K562 (cell line): Measurements from ENCODE around the gene BFSP1. TPM values are rescaled to one million over a fixed set of nuclear protein-coding genes. Genes with fewer than 3 reads are reported as not detected.

Source experiments
- ATAC-seq: fragments of 200-7000 bp; cut with Tn5 transposase; 3 replicates; pipeline ENCODE4 v1.9.1; 2020; ENCODE audit warnings: moderate library complexity
- BruUV-seq: library from RNA; stranded (reverse); fragments of 400-500 nt; replicated peaks from 2 replicates; lab custom pipeline; 2021; lab: Mats Ljungman, UMichigan
- CTCF ChIA-PET: fragments of 300-600 bp; formaldehyde crosslinking; extraction: SDS; loops from one replicate; lab custom pipeline; 2021; ENCODE audit warnings: low intra/inter-chr PET ratio; lab: Yijun Ruan, JAX
- POLR2A ChIA-PET: fragments of 300-600, 350-650 bp; sonication (Branson Sonifier 250); formaldehyde crosslinking; extraction: SDS; loops from one replicate; lab custom pipeline; 2021; ENCODE audit warnings: antibody characterized with exemption, inconsistent platforms; lab: Yijun Ruan, JAX
- DNase-seq, 4 experiments: peaks; one replicate each; pipeline versions ENCODE4 v3.0.0 to v3.0.0-alpha.2; 2011 to 2018; ENCODE audit warnings: low spot score in 3 of 4, mixed read lengths in 3 of 4; ENCODE audit errors: extremely low read depth in 1 of 4
- FAIRE-seq: peaks from 2 replicates; lab custom pipeline; 2011; peaks lifted over from hg19 to GRCh38; lab: Jason Lieb, UNC
- H2AFZ ChIP-seq: 2 replicates; pipeline ENCODE4 v1.6.0; 2011; ENCODE audit warnings: low read depth, low read length, control low read depth, inconsistent platforms
- H3K27ac ChIP-seq: fragments of 200-600 bp; 3 replicates; pipeline ENCODE4 v1.8.0; 2011; ENCODE audit warnings: low read depth, mild to moderate bottlenecking, control low read depth, inconsistent platforms, low read length, moderate library complexity, mixed read lengths; ENCODE audit errors: extremely low read depth
- H3K27me3 ChIP-seq, 2 experiments: fragments of 300-600 bp in 1 of 2; 2 replicates in 1 of 2; 3 replicates in 1 of 2; pipeline versions ENCODE4 v1.6.0 to v1.8.0; 2011; ENCODE audit warnings: inconsistent platforms in 2 of 2, low read length in 2 of 2, mild to moderate bottlenecking in 1 of 2, mixed read lengths in 1 of 2, moderate library complexity in 1 of 2; ENCODE audit not compliant: control insufficient read depth in 2 of 2, insufficient read depth in 2 of 2
- H3K36me3 ChIP-seq: fragments of 300-600 bp; 3 replicates; pipeline ENCODE4 v1.8.0; 2011; ENCODE audit warnings: mild to moderate bottlenecking, low read length, inconsistent platforms; ENCODE audit not compliant: control insufficient read depth, insufficient read depth
- H3K4me1 ChIP-seq, 2 experiments: fragments of 200-600 bp in 1 of 2; replicated peaks in 1 of 2; 2 replicates in 1 of 2; 3 replicates in 1 of 2; pipeline versions ENCODE4 v1.5.1 to v1.8.0; 2011; ENCODE audit warnings: inconsistent platforms in 2 of 2, low read length in 2 of 2, mild to moderate bottlenecking in 1 of 2, mixed read lengths in 1 of 2, moderate library complexity in 1 of 2; ENCODE audit not compliant: control insufficient read depth in 2 of 2, insufficient read depth in 2 of 2
- H3K4me2 ChIP-seq: 2 replicates; pipeline ENCODE4 v1.6.1; 2011; ENCODE audit warnings: low read length, control low read depth, inconsistent platforms, mixed read lengths; ENCODE audit not compliant: insufficient read depth
- H3K4me3 ChIP-seq: fragments of 200-600 bp; sonication (generic), shearing (Covaris generic); 2 replicates; pipeline ENCODE4 v1.5.1; 2016; ENCODE audit warnings: control low read depth, inconsistent platforms
- H3K79me2 ChIP-seq: fragments of 200-600 bp; 3 replicates; pipeline ENCODE4 v1.8.0; 2011; ENCODE audit warnings: low read length, inconsistent platforms; ENCODE audit not compliant: control insufficient read depth, insufficient read depth
- H3K9ac ChIP-seq, 2 experiments: 2 replicates each; pipeline versions ENCODE4 v1.6.0 to v1.6.1; 2011; ENCODE audit warnings: low read depth in 2 of 2, low read length in 2 of 2, control low read depth in 1 of 2, inconsistent platforms in 1 of 2, mild to moderate bottlenecking in 1 of 2, mixed read lengths in 1 of 2; ENCODE audit not compliant: insufficient read depth in 1 of 2
- H3K9me1 ChIP-seq: one replicate; pipeline ENCODE4 v1.6.0; 2011; ENCODE audit warnings: inconsistent platforms, mild to moderate bottlenecking, low read length, moderate library complexity; ENCODE audit not compliant: control insufficient read depth, insufficient read depth
- H3K9me3 ChIP-seq: replicated peaks from 2 replicates; pipeline ENCODE4 v1.5.1; 2011; ENCODE audit warnings: low read depth, low read length, inconsistent platforms; ENCODE audit not compliant: control insufficient read depth, insufficient read depth
- H4K20me1 ChIP-seq: replicated peaks from 2 replicates; pipeline ENCODE4 v1.6.1; 2011; ENCODE audit warnings: low read length, inconsistent platforms, mixed read lengths; ENCODE audit not compliant: control insufficient read depth, insufficient read depth
- DEAF1 ChIP-seq: fragments of 450-650 bp; formaldehyde crosslinking; IDR thresholded peaks from 2 replicates; pipeline ENCODE4 v1.4.0; 2020; ENCODE audit warnings: mild to moderate bottlenecking, moderate library complexity
- EP300 ChIP-seq: IDR thresholded peaks from 2 replicates; pipeline ENCODE4 v1.6.1; 2012; ENCODE audit warnings: low read length, improper control_type of control experiment
- HDAC3 ChIP-seq: fragments of 450-650 bp; IDR thresholded peaks from 2 replicates; pipeline ENCODE4 v1.6.1; 2018; ENCODE audit warnings: borderline replicate concordance, mild to moderate bottlenecking, moderate library complexity; ENCODE audit not compliant: partially characterized antibody
- HINFP ChIP-seq: fragments of 450-650 bp; conservative IDR thresholded peaks from 2 replicates; pipeline ENCODE4 v1.6.1; 2016; ENCODE audit warnings: missing genetic modification characterization, low read depth, mild to moderate bottlenecking, control low read depth, missing compliant biosample characterization
- KDM4B ChIP-seq, 2 experiments: fragments of 450-650 bp in 1 of 2; sonication (generic) in 1 of 2; IDR thresholded peaks; 2 replicates each; pipeline ENCODE4 v1.6.1; 2016 to 2017; ENCODE audit warnings: borderline replicate concordance in 2 of 2, antibody characterized with exemption in 1 of 2, low read depth in 1 of 2, mild to moderate bottlenecking in 1 of 2
- MAFG ChIP-seq: fragments of 450-650 bp; conservative IDR thresholded peaks from 2 replicates; pipeline ENCODE4 v1.6.1; 2016; ENCODE audit warnings: missing genetic modification characterization, missing compliant biosample characterization
- POLR3G ChIP-seq: IDR thresholded peaks from 2 replicates; pipeline ENCODE4 v1.6.1; 2011; ENCODE audit not compliant: insufficient read length, insufficient replicate concordance; ENCODE audit errors: extremely low read depth
- TAF7 ChIP-seq: fragments of 450-650 bp; IDR thresholded peaks from 2 replicates; pipeline ENCODE4 v1.6.1; 2016; ENCODE audit warnings: missing genetic modification characterization, missing compliant biosample characterization
- ZNF24 ChIP-seq: fragments of 450-650 bp; IDR thresholded peaks from 2 replicates; pipeline ENCODE4 v1.6.1; 2016
- ZNF764 ChIP-seq: fragments of 250-450 bp; sonication (Bioruptor Pico); IDR thresholded peaks from 2 replicates; pipeline ENCODE4 v1.4.0; 2020; ENCODE audit warnings: low read depth, mild to moderate bottlenecking, moderate library complexity
- WGBS: fragments of 100-300 bp; shearing (Covaris generic); methylation state at CpG from one replicate; pipeline ENCODE4 v1.1.6; 2016; ENCODE audit warnings: low coverage, mixed read lengths; ENCODE audit not compliant: insufficient coverage; ENCODE audit errors: missing lambda C conversion rate; 5-methylcytosine and 5-hydroxymethylcytosine counted together
- in situ Hi-C: fragments of 300-500 bp; cut with MboI; formaldehyde crosslinking; loops from 4 replicates; pipeline ENCODE4 v1.15.0; 2018; ENCODE audit warnings: inconsistent platforms, mixed read lengths
- intact Hi-C: fragments of 100-400 bp; cut with micrococcal nuclease; formaldehyde crosslinking; loops from 2 replicates; pipeline ENCODE4 v1.14.2; 2022
- polyA plus RNA-seq, 8 experiments: library from polyadenylated mRNA; depleted of rRNA in 4 of 8; stranded (reverse) in 5 of 8; unstranded in 3 of 8; fragments of >200 nt; fragmentation: Nextera tagmentation in 2 of 8; fragmentation: Illumina TruSeq in 1 of 8; extraction: Ambion mirVana in 2 of 8; extraction: Trizol in 1 of 8; gene quantifications; 2 replicates each; pipeline versions ENCODE4 v1.2.1 to v1.2.3, GENCODE V29; 2011 to 2014; ENCODE audit warnings: inconsistent platforms in 1 of 8, missing spikeins in 1 of 8
- total RNA-seq, 7 experiments: library from RNA; depleted of rRNA in 6 of 7; stranded (reverse); fragments of >200 nt in 6 of 7; fragmentation: Illumina TruSeq in 2 of 7; extraction: Trizol in 2 of 7; gene quantifications; 2 replicates each; pipeline versions ENCODE4 v1.2.1 to v1.2.3, GENCODE V29; 2011 to 2021; ENCODE audit warnings: low replicate concordance in 1 of 7

BFSP1 gene
- total and polyA plus RNA-seq, 9 of the 15 experiments (the other 6 are each of a cell fraction or from before 2014, with no cell fraction given): 0.09 to 0.86 (median 0.40) TPM

GRCh38 chr20:17488916-17489600 is 42.1 kb downstream of the BFSP1 start:
- intact Hi-C loops (no loop called here), in situ Hi-C loops (no loop called here)
- no peak overlapping the region for H3K9ac ChIP-seq
- no peak overlapping the region for H2AFZ ChIP-seq
- H3K4me3 ChIP-seq: no peak overlapping the region
- WGBS: 0% methylated on average over 8 of the region's 9 CpGs
- H3K9me1 ChIP-seq: no peaks in the 10 kb centered on the region
- peaks cover 0 to 45% of the 10 kb centered on the region in 2 experiments; a peak in 3 of 5 replicates for H3K27me3 ChIP-seq
- no peak overlapping the region for H3K27ac ChIP-seq
- FAIRE-seq (no peak), DNase-seq (no peak), ATAC-seq (no peak)
- ChIA-PET POLR2A (interaction anchor here (1.0 to 1.1 kb wide), 2 partner anchors 8 to 9 kb away, joined by 3 to 5 read pairs; no protein-coding TSS in a partner anchor), CTCF (interaction anchor here (1.1 kb wide), 1 partner anchor 130 kb away, joined by 3 read pairs; no protein-coding TSS in a partner anchor)
- H3K36me3 ChIP-seq: no peaks in the 10 kb centered on the region
- no TSS peak for BruUV-seq
- H3K4me1 ChIP-seq: no peaks in the 10 kb centered on the region
- TF ChIP-seq EP300 (no peak), HINFP (tag) (no peak), ZNF24 (no peak), TAF7 (tag) (no peak), HDAC3 (no peak), DEAF1 (CRISPR knock-in tag) (no peak), ZNF764 (CRISPR knock-in tag) (no peak), MAFG (tag) (no peak), KDM4B (IDR thresholded peaks at IDR 0.05; ENCODE audit: borderline replicate concordance in 2 of 2, low read depth in 1 of 2) (no peak), POLR3G (no peak)
- H4K20me1 ChIP-seq: no peaks in the 10 kb centered on the region
- no peak overlapping the region for H3K4me2 ChIP-seq
- H3K9me3 ChIP-seq: no peaks in the 10 kb centered on the region
- H3K79me2 ChIP-seq: no peaks in the 10 kb centered on the region
